Keratinocyte (primary cell): ENCODE measurements around the gene NLRC5. TPM values are rescaled to one million over a fixed set of nuclear protein-coding genes. Genes with fewer than 3 reads are reported as not detected.

ENCODE experiments used
- DNase-seq: peaks from one replicate; pipeline ENCODE4 v3.0.0-alpha.2; 2011; ENCODE audit warnings: low read depth, missing footprints, low spot score
- FAIRE-seq: peaks from 2 replicates; lab custom pipeline; 2011; peaks lifted over from hg19 to GRCh38; lab: Jason Lieb, UNC
- H2AFZ ChIP-seq: 2 replicates; pipeline ENCODE4 v1.6.0; 2012; ENCODE audit warnings: low read length, control low read depth, inconsistent platforms; ENCODE audit not compliant: control insufficient read depth
- H3K27ac ChIP-seq: 2 replicates; pipeline ENCODE4 v1.5.1; 2011; ENCODE audit warnings: low read length; ENCODE audit not compliant: control insufficient read depth, insufficient read depth
- H3K27me3 ChIP-seq: 3 replicates; pipeline ENCODE4 v1.6.0; 2011; ENCODE audit warnings: low read length; ENCODE audit not compliant: control insufficient read depth, insufficient read depth; ENCODE audit errors: extremely low read depth
- H3K36me3 ChIP-seq, 2 experiments: 2 replicates in 1 of 2; 3 replicates in 1 of 2; pipeline ENCODE4 v1.5.1; 2011; ENCODE audit warnings: low read length in 2 of 2, mild to moderate bottlenecking in 1 of 2; ENCODE audit not compliant: control insufficient read depth in 2 of 2, insufficient read depth in 2 of 2; ENCODE audit errors: extremely low read depth in 1 of 2
- H3K4me1 ChIP-seq: 3 replicates; pipeline ENCODE4 v1.5.1; 2011; ENCODE audit warnings: low read length; ENCODE audit not compliant: control insufficient read depth, insufficient read depth; ENCODE audit errors: extremely low read depth
- H3K4me2 ChIP-seq: 3 replicates; pipeline ENCODE4 v1.6.0; 2011; ENCODE audit warnings: low read depth, low read length; ENCODE audit not compliant: control insufficient read depth, insufficient read depth; ENCODE audit errors: extremely low read depth
- H3K4me3 ChIP-seq, 3 experiments: fragments of 200-600 bp in 1 of 3; sonication (generic) in 1 of 3; 2 replicates in 2 of 3; 3 replicates in 1 of 3; pipeline ENCODE4 v1.5.1; 2011 to 2016; ENCODE audit warnings: low read length in 3 of 3, mild to moderate bottlenecking in 3 of 3, control low read depth in 2 of 3, inconsistent platforms in 1 of 3, low read depth in 1 of 3, mixed read lengths in 1 of 3, mixed run types in 1 of 3, moderate library complexity in 1 of 3; ENCODE audit not compliant: control insufficient read depth in 2 of 3, insufficient read depth in 2 of 3; ENCODE audit errors: extremely low read depth in 1 of 3
- H3K79me2 ChIP-seq: 2 replicates; pipeline ENCODE4 v1.6.0; 2012; ENCODE audit warnings: low read length; ENCODE audit not compliant: control insufficient read depth, insufficient read depth
- H3K9ac ChIP-seq: 3 replicates; pipeline ENCODE4 v1.6.0; 2011; ENCODE audit warnings: low read length; ENCODE audit not compliant: control insufficient read depth, insufficient read depth; ENCODE audit errors: extremely low read depth
- H3K9me1 ChIP-seq: 3 replicates; pipeline ENCODE4 v1.6.0; 2011; ENCODE audit warnings: low read length; ENCODE audit not compliant: control insufficient read depth, insufficient read depth; ENCODE audit errors: extremely low read depth
- H3K9me3 ChIP-seq: 2 replicates; pipeline ENCODE4 v1.5.1; 2012; ENCODE audit warnings: low read depth, low read length; ENCODE audit not compliant: control insufficient read depth
- H4K20me1 ChIP-seq: 3 replicates; pipeline ENCODE4 v1.6.0; 2011; ENCODE audit warnings: low read length; ENCODE audit not compliant: control insufficient read depth, insufficient read depth; ENCODE audit errors: extremely low read depth
- EZH2 ChIP-seq: IDR thresholded peaks from one replicate; pipeline ENCODE4 v1.6.1; 2012; ENCODE audit warnings: inconsistent platforms, mild to moderate bottlenecking, low read length, moderate library complexity
- dilution Hi-C: fragments of 300-500 bp; cut with MboI; formaldehyde crosslinking; loops from one replicate; pipeline ENCODE4 v1.7.0; 2020; ENCODE audit warnings: low sequenced_read_pairs; ENCODE audit not compliant: extremely low pct_ligation_motif_present
- polyA plus RNA-seq, 5 experiments: library from polyadenylated mRNA; depleted of rRNA in 3 of 5; stranded (reverse) in 3 of 5; stranded (forward) in 1 of 5; unstranded in 1 of 5; fragments of >200 nt; gene quantifications; 1 replicate in 1 of 5; 2 replicates in 3 of 5; 3 replicates in 1 of 5; pipeline versions ENCODE4 v1.2.1 to v1.2.3, GENCODE V29; 2011 to 2012; ENCODE audit warnings: missing spikeins in 2 of 5, low read depth in 1 of 5, low replicate concordance in 1 of 5
- TF ChIP-seq, protein P1 (sequence below), 3 experiments: IDR thresholded peaks in 1 of 3; conservative IDR thresholded peaks in 1 of 3; optimal IDR thresholded peaks in 1 of 3; 2 replicates in 2 of 3; 3 replicates in 1 of 3; pipeline versions ENCODE3 to v1.5.1; 2011; ENCODE audit warnings: low read length in 3 of 3, mild to moderate bottlenecking in 3 of 3, moderate library complexity in 2 of 3, control low read depth in 1 of 3, inconsistent platforms in 1 of 3; ENCODE audit not compliant: insufficient read depth in 2 of 3; ENCODE audit errors: extremely low read depth in 1 of 3

The NLRC5 gene
- polyA plus RNA-seq, 1 donor (not counting 4 experiments of a cell fraction or from before 2014, with no cell fraction given): 7.8 TPM

DNA sequence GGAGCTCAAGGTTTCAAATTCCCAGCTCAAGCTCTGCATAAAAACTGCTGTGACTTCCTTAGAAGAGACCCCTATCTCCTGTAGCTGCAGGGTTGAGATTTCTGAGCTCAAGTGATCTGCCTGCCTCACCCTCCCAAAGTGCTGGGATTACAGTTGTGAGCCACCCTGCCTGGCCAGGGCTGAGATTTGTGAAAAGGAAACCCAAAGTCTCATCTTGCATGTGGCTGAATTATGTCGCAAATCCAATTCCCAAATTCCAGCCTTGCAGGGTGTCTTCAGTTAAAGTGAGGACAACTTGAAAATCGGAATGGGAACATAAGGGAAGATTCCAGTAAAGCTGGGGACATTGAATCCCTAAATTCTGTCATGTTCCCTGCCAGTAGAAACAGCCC lies 41.8 kb upstream of the NLRC5 start:
- Histone ChIP-seq H3K4me3 (no peak overlapping the region), H3K4me1 (no peaks in the 10 kb centered on the region), H3K27me3 (no peaks in the 10 kb centered on the region), H3K9me1 (no peaks in the 10 kb centered on the region), H3K4me2 (no peak overlapping the region), H4K20me1 (peaks cover 5% of the 10 kb centered on the region), H3K27ac (no peak overlapping the region), H2AFZ (no peak overlapping the region), H3K36me3 (peaks cover 12 to 27% of the 10 kb centered on the region in 2 experiments), H3K9ac (no peak overlapping the region), H3K9me3 (no peaks in the 10 kb centered on the region), H3K79me2 (no peaks in the 10 kb centered on the region)
- no peak for TF ChIP-seq EZH2
- TF ChIP-seq, protein P1, sequence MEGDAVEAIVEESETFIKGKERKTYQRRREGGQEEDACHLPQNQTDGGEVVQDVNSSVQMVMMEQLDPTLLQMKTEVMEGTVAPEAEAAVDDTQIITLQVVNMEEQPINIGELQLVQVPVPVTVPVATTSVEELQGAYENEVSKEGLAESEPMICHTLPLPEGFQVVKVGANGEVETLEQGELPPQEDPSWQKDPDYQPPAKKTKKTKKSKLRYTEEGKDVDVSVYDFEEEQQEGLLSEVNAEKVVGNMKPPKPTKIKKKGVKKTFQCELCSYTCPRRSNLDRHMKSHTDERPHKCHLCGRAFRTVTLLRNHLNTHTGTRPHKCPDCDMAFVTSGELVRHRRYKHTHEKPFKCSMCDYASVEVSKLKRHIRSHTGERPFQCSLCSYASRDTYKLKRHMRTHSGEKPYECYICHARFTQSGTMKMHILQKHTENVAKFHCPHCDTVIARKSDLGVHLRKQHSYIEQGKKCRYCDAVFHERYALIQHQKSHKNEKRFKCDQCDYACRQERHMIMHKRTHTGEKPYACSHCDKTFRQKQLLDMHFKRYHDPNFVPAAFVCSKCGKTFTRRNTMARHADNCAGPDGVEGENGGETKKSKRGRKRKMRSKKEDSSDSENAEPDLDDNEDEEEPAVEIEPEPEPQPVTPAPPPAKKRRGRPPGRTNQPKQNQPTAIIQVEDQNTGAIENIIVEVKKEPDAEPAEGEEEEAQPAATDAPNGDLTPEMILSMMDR (optimal IDR thresholded peaks at IDR 0.05 in 1 of 3, IDR thresholded peaks at IDR 0.05 in 1 of 3, conservative IDR thresholded peaks at IDR 0.05 in 1 of 3; ENCODE audit: extremely low read depth in 1 of 3, insufficient read depth in 2 of 3, low read length in 3 of 3): no peak
- no peak for FAIRE-seq
- dilution Hi-C loops: no loop called here
- DNase-seq: no peak

- Histone ChIP-seq H3K9me1 (no peaks in the 10 kb centered on the region), H3K36me3 (peaks cover 6 to 21% of the 10 kb centered on the region in 2 experiments), H3K4me2 (no peak overlapping the region), H2AFZ (no peak overlapping the region), H3K27me3 (no peaks in the 10 kb centered on the region), H3K27ac (no peak overlapping the region), H3K4me1 (no peaks in the 10 kb centered on the region), H3K9me3 (no peaks in the 10 kb centered on the region), H3K79me2 (no peaks in the 10 kb centered on the region), H4K20me1 (no peaks in the 10 kb centered on the region), H3K9ac (no peak overlapping the region), H3K4me3 (no peak overlapping the region)
- DNase-seq (no peak), FAIRE-seq (no peak)
- TF ChIP-seq, protein P1 (optimal IDR thresholded peaks at IDR 0.05 in 1 of 3, IDR thresholded peaks at IDR 0.05 in 1 of 3, conservative IDR thresholded peaks at IDR 0.05 in 1 of 3; ENCODE audit: extremely low read depth in 1 of 3, insufficient read depth in 2 of 3, low read length in 3 of 3): no peak
- no peak for TF ChIP-seq EZH2
- dilution Hi-C loops: no loop called here
Observed at GRCh38 chr16:56948234-56948633, 41.1 kb upstream of the NLRC5 start.
